Mesenteric fat pad (tissue), 1 donor: ENCODE results near the gene INVS. TPM values are rescaled to one million over a fixed set of nuclear protein-coding genes. Genes with fewer than 3 reads are reported as not detected.
"Not testable (repeated sequence)": the region's sequence is repeated elsewhere in the genome, so short reads cannot be mapped to it uniquely, and the experiment has no call there.

Experiments
- DNase-seq: peaks from one replicate; pipeline ENCODE4 v3.0.0-alpha.2; 2020; ENCODE audit warnings: low spot score
- total RNA-seq: library from RNA; stranded (reverse); fragmentation: NEBNext Ultra II Directional; extraction: Animal tissue kit (Norgen Biotek cat#: 25700); gene quantifications from one replicate; pipeline ENCODE4 v1.2.1, GENCODE V29; 2021
- donor health status: DM: yes; HTN: yes; CAD: no.

The INVS gene
- total RNA-seq, 1 donor from 2014 or later: 22.4 TPM

DNA sequence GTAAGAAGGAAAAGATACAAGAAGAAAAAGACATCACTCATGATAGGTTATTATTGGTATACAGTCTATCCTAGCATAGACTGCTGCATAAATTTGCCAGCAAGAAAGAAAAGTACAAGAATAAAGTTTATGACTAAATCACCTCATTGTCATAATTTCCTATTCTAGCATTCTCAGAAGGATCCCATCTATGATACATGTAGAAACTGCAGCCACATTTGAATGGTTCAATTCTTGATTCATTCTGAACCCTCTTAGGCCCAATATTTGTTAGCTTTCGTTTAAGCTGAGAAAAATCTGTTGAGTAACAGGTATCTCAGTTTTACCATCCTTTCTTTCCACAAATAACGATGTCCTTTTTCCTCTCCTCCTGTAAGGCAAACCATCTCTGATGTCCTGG is 21.2 kb downstream of the INVS start:
- no peak for DNase-seq

DNA sequence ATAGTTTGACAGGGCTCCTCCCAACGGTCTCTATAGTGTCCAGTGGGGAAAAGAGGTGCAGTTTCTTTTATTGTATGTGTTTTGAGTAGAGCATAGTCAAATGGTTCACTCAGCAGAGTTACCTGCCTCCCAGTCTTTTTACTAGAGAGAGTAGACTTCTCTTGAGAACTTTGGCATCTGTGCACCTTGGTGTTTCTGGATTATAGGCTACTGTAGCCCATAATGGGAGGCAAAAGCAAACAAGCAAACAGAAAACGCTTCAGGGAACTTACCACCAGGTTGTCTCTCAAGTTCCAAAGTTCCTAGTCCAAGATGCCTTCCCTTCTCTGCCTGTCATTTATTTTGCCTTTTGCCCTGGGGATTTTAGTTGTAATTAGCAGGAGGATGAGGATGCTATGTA is 26.2 kb downstream of the INVS start:
- DNase-seq: no peak

DNA sequence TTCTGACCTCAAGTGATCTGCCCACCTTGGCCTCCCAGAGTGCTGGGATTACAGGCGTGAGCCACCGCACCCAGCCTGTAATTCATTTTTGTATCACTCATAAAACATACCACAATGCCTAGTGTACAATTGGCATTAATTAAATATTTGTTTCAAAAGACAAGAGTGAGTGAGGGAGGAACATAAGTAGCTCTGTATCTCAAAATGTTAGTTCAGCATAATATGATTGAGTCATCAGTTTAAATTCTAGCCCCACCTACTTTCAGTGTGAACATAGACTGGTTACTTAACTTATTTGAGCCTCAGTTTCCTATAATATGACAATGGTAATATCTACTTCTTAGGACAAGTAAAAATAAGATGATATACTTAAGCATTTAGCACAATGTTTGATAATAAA is 26.9 kb downstream of the INVS start:
- no peak for DNase-seq

DNA sequence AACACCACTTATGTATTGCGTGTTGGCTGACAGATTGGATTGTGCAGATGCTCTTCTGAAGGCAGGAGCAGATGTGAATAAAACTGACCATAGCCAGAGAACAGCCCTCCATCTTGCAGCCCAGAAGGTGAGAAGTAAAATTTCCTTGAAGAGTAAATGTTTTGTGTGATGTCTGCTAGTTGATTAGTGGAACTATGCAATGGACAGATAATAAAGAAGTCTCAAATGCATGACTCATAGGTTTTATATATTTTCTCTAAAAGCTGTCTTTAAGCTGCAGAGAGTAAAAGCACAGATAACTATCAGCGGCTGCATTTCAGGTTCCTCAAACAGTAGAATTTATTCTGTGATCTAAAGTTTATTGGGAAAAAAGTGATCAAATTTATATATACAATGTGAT is 27.4 kb downstream of the INVS start:
- DNase-seq: no peak

DNA sequence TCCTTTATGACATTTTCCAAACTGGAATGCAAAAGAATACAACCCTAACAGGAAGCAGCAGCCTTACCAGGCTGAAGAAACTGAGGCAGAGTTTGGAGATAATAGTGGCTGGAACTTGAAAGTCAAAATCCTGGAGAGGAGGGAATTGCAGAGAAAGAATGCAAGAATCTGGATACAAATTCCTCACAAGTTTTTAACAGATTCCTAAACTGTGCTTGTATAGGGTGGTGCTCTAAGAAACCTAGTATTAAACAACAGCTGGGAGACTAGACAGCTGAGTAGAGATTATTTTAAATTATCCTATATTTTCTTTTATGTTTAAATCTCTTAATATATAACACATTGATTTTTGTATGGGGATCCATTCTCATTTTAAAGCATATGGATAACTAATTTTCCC is 30.7 kb downstream of the INVS start:
- DNase-seq: no peak

DNA sequence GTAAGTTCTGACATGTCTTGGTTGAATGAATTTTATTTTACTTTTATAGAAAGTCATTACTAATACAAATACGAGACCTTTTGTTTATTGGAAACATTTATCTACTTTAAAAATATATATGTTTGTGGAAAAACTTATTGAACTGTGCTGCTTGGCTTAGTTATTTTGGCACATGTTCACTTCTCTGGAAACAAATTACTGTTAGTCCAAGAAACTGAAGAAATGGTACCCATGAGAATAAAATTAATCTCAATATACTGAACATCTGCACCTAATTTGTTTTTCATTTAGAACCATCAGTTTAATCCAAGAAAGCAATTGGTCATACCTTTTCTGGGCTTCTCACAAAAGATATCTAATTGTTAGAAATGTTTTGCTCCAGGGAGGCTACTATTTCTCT is 32.2 kb downstream of the INVS start:
- no peak for DNase-seq

DNA sequence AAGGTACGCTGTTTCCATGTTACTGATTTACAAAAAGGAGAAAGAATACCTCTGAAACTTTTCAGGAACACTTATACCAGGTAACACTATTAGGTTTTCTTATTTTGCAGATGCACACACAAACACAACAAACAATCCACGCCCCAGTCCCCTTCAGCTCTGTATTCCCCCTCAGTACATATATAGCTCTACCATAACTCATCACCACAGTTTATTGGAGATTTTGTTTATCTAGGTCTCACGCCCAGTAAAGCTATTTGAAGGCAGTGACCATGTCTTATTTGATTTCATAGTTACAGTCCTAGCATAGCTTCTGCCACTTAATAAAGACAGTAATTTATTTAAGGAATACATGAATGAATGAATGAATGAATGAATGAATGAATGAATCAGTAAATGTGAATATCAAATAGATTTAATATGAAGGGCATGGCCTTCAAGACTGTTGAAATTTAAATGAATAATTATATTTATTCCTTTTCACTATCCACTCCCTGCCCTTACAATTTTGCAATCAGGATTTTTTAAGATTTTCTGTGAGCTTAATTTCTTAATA is 32.9 kb downstream of the INVS start:
- no peak for DNase-seq

DNA sequence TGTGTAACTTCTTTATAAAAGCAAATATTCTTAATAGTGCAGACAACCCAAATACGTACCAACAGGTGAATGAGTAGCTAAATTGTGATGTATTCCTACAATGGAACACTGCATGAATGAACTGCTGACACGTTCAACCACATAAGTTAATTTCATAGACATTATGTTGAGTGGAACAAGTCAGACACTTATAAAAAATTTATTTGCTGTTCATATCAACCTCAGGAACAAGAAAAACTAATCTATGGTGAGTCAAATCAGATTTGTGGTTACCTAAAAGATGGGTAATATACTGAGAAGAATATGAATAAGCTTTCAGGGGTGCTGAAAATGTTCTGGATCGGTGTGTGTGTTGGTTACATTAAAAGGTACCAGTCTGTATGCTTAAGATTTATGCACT is 35.7 kb downstream of the INVS start:
- DNase-seq: no peak

DNA sequence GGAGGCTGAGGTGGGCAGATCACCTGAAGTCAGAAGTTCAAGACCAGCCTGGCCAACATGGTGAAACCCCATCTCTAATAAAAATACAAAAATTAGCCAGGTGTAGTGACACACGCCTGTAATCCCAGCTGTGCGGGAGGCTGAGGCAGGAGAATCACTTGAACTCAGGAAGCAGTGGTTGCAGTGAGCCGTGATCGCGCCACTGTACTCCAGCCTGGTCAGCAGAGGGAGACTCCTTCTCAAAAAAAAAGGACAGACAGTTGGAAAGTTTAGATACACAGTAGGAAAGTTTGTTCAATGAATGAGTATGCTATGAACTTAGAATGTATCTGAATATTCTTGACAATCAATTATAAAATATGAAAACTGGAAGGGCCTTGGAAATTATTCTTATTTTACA is 37.8 kb downstream of the INVS start:
- not testable (repeated sequence) for DNase-seq

DNA sequence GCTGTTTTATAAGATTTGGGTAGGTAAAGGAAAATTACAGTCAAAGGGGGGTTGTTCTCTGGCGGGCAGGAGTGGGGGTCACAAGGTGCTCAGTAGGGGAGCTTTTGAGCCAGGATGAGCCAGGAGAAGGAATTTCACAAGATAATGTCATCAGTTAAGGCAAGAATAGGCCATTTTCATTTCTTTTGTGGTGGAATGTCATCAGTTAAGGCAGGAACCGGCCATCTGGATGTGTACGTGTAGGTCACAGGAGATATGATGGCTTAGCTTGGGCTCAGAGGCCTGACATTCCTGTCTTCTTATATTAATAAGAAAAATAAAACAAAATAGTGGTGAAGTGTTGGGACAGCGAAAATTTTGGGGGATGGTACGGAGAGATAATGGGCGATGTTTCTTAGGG is 41.3 kb downstream of the INVS start:
- not testable (repeated sequence) for DNase-seq

DNA sequence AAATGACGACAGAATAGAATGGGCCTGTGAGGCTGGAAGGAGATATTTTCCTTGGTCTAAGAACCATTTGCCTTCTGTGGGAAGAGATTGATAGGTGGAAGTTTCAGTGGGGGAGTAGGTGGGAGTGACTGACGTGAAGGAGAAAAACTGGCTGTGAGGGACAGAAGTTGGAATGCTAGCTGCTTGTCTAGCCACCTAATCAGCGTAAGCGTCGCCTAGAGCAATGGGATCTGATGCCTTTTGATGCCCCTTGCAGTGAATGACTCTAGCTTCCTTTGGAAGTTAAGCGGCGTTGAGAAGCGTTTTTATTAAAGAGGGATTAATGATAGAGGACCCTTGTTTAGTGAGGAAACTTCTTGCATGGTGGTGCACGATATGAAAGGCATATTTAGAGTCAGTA is 42.8 kb downstream of the INVS start:
- not testable (repeated sequence) for DNase-seq

DNA sequence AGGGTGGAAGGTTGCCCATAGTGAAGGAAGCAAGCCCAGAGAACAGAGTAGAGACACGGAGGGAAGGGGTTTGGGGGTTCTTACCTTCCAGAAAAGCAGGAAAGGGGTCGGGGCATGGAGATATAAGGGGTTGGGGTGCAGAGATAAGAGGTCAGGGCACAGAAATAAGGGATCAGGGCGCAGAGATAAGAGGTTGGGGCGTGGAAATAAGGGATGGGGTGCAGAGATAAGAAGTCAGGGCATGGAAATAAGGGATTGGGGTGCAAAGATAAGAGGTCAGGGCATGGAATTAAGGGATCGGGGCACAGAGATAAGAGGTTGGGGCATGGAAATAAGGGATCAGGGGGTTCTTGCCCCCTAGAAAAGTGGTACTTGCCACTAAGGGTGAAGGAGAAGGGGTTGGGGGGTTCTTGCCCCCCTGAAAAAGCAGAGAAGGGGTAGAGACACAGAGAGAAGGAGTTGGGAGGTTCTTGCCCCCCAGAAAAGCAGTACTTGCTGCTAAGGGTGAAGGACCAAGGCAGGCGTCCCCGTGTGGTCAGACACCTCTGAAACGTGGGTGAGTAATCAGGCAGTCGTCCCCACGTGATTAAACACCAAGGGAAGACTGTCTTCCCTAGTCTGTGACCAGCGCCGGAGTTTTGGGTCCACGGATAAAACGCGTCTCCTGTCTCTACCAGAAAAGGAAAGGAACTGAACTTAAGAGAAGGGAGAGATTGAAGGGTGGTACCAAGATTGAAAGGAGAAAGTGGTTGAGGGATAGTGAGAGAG is 46.3 kb downstream of the INVS start:
- not testable (repeated sequence) for DNase-seq

DNA sequence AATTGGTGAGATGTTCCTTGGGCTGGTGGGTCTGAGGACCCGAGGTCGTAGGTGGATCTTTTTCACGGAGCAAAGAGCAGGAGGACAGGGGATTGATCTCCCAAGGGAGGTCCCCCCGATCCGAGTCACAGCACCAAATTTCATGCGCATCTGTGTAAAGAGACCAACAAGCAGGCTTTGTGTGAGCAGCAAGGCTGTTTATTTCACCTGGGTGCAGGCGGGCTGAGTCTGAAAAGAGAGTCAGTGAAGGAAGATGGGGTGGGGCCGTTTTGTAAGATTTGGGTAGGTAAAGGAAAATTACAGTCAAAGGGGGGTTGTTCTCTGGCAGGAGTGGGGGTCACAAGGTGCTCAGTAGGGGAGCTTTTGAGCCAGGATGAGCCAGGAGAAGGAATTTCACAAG is 46.9 kb downstream of the INVS start:
- not testable (repeated sequence) for DNase-seq

DNA sequence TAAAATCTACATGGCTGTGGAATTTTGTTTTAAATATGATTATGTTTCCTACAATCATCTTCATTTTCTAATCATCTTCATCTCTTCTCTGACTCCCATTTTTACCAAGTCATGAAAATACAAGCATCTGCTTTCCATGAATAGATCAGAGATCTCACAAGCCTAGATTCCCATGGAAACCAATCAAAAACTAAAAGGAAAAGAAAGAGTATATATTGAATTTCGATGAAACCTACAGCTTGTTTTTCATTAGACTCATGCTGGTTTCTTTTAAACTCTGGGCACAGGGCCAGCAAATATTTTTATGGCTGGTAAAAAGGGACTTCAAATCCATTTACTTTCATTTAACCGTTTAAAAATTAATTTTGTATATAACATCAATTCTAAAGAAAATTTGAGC is 51.2 kb downstream of the INVS start:
- no peak for DNase-seq

DNA sequence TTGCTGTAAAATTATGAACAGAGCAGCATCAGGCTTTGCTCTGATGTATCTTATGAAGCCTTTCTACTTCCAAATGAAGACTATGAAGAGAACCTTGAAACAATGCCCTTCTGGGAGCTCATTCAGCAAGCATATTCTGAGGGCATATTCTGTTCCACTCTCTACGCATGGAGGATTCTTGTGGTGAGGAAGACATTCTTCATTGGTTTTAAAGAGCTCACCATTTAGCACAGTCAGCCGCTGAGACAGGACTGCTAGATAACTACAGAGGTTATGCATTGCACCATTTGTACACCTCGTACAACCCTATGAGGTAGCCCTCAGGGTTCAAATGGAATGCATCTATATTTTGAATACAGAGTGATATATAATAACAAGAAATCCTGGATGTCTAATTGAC is 61.0 kb downstream of the INVS start:
- no peak for DNase-seq

DNA sequence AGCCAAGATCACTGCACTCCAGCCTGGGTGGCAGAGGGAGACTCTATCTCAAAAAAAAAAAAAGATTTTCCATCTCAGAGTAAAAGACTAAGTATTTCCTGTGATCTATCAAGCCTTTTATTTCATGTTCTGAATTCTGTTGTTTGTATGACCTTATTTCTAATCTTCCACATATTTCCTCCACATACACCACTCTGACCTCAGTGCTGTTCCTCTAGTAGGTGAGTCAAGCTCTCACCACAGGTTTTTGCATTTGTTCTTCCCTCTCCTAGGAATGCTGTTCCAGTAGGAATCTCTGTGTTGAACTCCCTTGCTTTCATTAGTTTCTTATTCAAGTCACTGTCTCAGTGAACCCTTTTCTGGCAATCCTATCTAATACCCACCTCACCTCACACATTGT is 68.1 kb downstream of the INVS start:
- DNase-seq: no peak

DNA sequence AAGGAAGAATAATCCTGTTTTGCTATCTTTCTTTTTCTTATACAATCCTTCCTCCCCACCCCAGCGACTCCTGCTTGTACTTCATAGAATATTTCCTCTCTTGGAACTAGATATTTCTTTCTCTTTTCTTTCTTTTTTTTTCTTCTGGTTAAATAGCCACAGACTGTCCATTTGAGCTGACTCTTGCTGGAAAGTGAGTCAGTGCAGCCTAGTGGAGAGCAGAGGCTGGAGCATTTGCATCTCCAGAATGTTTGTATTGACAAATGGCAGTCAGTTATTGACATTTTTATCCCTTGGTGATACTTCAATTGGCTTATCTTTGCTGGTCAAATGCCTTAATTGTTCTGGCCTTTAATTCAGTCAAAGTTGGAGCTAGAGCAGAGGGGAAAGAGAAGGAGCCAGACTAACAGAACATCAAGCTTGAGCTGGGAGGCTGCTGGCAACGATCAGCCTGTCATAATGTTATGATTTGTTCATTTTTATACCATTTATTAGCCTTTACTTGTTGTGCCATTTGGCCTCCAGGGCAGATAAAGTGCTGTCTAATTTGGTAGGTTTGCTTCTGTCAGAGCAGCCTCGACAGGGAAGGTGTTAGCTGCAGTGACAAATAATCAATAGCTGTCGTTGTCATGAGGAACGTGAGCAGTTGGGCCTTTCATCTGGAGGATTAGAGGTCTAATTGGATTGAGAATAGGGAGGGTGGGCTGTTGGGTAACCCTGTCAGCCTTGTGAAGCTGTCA is 69.0 kb downstream of the INVS start:
- DNase-seq: no peak

DNA sequence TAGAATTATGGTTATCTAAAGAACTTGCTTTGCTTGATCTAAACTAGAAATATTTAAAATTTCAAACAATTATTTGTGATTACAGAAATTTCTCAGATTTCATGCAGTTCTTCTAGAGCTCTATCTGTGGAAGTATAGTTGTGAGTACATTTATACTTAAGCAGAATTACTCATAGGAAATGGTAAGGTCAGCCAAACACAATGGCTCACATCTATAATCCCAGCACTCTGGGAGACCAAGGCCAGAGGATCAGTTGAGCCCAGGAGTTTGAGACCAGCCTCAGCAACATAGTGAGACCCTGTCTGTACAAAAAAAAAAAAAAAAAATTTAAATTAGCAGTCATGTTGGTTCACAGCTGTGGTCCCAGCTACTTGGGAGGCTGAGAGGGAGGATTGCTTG is 71.0 kb downstream of the INVS start:
- no peak for DNase-seq

DNA sequence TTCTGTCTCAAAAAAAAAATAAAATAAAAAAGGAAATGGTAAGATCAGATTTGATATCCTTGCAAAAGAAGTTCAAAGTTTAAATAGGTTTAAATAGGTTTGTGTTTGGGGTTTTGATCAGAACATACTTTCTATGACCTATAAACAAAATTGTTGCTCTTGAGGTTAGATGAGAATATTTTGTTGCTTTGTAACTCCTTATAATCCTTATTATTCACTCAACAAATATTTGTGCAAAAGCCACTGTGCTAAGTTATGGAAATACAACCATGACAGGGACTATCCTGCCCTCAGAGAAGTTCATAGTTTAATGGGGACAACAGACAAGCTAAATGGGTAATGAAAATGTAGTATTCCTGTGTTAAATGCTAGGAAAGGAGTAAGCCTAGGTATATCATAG is 71.5 kb downstream of the INVS start:
- no peak for DNase-seq

DNA sequence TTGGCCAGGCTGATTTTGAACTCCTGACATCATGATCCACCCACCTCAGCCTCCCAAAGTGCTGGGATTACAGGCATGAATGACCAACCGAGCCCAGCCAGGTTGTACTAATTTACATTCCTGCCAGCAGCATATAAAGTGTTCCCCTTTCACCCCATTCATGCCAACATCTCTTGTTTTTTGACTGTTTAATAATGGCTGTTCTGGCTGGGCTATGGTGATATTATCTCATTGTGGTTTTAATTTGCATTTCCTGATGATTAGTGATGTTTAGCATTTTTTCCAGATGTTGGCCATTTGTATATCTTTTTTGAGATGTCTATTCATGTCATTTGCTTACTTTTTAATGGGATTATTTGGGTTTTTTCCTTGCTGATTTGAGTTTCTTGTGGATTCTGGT is 87.3 kb downstream of the INVS start:
- DNase-seq: no peak

DNA sequence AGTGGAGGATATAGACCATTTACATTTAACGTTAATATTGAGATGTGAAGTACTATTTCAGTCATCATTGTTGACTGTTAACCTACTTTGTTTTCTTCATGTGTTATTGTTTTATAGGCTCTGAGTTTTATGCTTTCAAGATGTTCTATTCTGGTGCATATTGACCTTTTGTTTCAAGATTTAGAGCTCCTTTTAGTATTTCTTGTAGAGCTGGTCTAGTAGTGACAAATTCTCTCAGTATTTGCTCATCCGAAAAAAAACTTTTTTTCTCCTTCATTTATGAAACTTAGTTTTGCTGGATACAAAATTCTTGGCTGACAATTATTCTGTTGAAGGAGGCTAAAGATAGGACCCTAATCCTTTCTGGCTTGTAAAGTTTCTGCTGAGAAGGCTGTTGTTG is 91.3 kb downstream of the INVS start:
- DNase-seq: no peak

DNA sequence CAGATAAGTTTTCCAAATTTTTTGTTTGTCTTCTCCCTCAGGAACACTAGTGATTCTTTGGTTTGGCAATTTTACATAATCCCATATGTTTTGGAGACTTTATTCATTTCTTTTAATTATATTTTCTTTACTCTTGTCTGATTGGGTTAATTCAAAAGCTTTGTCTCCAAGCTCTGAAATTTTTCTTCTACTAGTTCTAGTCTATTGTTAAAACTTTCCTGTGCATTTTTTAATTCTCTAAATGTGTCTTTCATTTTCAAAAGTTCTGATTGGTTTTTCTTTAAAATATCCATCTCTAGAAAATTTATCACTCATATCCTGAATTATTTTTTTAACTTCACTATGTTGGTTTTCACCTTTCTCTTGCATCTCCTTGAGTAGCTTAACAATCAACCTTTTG is 92.2 kb downstream of the INVS start:
- no peak for DNase-seq

DNA sequence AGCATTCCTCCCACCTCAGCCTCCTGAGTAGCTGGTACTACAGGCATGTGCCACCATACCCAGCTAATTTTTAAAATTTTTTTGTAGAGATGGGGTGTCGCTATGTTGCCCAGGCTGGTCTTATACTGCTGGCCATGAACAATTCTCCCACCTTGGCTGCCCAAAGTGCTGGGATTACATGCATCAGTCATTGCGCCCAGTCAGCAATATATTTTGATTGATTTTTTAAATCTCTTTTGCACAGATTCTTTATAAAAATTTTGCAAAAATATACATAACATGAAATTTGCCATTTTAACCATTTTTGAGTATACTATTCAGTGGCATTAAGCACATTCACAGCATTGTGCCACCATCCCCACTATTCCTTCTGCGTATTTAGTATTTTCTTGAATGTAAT is 94.0 kb downstream of the INVS start:
- no peak for DNase-seq
